NCI-H1105 (cell line): ENCODE results near the gene ANKDD1A.

Experiments
- DNase-seq: peaks from one replicate; lab custom pipeline; 2025; lab: John Stamatoyannopoulos, UW

The ANKDD1A gene

GRCh38 chr15:64911311-64912186 lies at the start of gene ANKDD1A:
ANKDD1A (plus strand) TSS chr15:64911902; CDS start chr15:64911931, 29 bp downstream.
- DNase-seq, result peak; percentile 91

GRCh38 chr15:64861960-64862359 lies 49.7 kb upstream of the ANKDD1A start:
- DNase-seq, result no peak

GRCh38 chr15:64862408-64862807 lies 49.3 kb upstream of the ANKDD1A start:
- no peak for DNase-seq

- no peak for DNase-seq
These were observed 47.6 kb upstream of the ANKDD1A start for GRCh38 chr15:64864068-64864467.

- DNase-seq, result no peak
These were observed 46.3 kb upstream of the ANKDD1A start for GRCh38 chr15:64865126-64865997.

- no peak for DNase-seq
These were observed 45.6 kb upstream of the ANKDD1A start for GRCh38 chr15:64865998-64866520.

- no peak for DNase-seq
These were observed 42.2 kb upstream of the ANKDD1A start for GRCh38 chr15:64869501-64869900.

GRCh38 chr15:64870353-64870752 lies 41.3 kb upstream of the ANKDD1A start:
- no peak for DNase-seq

- DNase-seq, result no peak
These were observed 36.0 kb upstream of the ANKDD1A start for GRCh38 chr15:64875641-64876223.

GRCh38 chr15:64877435-64877834 lies 34.3 kb upstream of the ANKDD1A start:
- no peak for DNase-seq

- no peak for DNase-seq
These were observed 33.0 kb upstream of the ANKDD1A start for GRCh38 chr15:64878705-64879104.

- no peak for DNase-seq
These were observed 28.6 kb upstream of the ANKDD1A start for GRCh38 chr15:64883100-64883581.

GRCh38 chr15:64883997-64884511 lies 27.6 kb upstream of the ANKDD1A start:
- DNase-seq, result peak; percentile 53

GRCh38 chr15:64884679-64885078 lies 27.0 kb upstream of the ANKDD1A start:
- no peak for DNase-seq

- no peak for DNase-seq
These were observed 23.4 kb upstream of the ANKDD1A start for GRCh38 chr15:64888336-64888735.

GRCh38 chr15:64891561-64891960 lies 20.1 kb upstream of the ANKDD1A start:
- DNase-seq, result no peak

GRCh38 chr15:64892847-64893403 lies 18.8 kb upstream of the ANKDD1A start:
- no peak for DNase-seq

GRCh38 chr15:64893481-64894394 lies 18.0 kb upstream of the ANKDD1A start:
- DNase-seq, result no peak

GRCh38 chr15:64894395-64895056 lies 17.2 kb upstream of the ANKDD1A start:
- no peak for DNase-seq
